NCI-H345 treated with DMSO at 0.1 percent for 48 hours (cell line): Measurements from ENCODE around the gene MOB3B.

Experiments
- DNase-seq: peaks from one replicate; lab custom pipeline; 2025; ENCODE audit not compliant: unreplicated experiment; lab: John Stamatoyannopoulos, UW

The MOB3B gene

DNA sequence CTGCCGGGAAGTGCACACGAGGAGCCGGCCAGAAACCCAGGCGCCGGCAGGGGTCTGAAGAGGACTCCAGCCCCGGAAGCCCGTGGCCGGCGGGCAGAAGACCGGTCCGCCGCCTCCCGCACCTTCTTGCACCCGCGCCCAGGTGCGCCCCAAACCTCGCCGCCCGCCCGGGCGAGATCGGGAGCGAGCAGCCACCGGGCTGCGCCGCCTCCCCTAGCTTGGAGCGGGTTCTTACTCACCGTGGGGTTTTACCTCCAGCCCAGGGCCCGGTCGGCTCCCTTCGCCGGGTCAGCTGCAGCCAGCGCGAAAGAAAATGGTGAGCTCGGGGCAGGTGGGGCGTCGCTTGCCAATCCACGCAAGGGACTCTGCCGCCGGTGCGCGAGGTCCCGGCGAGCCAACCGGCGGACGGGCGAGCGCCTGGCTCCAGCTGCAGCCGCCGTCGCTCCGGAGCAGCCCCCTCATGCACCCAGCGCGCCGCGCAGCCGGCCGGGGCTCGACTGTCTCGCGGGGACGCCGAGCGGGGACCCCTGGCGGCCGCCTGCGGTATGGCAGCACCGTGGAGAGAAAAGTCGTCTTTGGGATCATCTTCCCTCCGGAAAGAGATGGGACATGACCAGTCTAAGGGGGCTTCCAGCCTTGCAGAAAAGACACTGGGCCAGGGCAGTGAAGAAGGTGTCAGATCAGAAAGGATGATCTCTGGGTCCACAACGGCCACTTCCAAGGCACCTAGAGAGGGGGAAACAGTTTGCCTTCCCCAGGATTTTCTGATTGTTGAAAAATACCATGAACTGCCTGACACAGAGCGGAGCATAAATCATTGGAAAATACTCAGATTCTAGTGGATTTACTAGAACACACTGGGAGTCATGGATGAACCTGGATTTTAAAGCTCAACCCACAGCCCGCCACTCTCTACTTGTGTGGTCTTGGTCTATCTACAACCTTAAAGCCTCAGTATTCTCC is at the start of gene MOB3B:
Gene MOB3B, minus strand, starts transcription at position 499 of the 963 bp plus-strand sequence. CDS start 74,264 bp downstream, outside the sequence.
- DNase-seq, result no peak

DNA sequence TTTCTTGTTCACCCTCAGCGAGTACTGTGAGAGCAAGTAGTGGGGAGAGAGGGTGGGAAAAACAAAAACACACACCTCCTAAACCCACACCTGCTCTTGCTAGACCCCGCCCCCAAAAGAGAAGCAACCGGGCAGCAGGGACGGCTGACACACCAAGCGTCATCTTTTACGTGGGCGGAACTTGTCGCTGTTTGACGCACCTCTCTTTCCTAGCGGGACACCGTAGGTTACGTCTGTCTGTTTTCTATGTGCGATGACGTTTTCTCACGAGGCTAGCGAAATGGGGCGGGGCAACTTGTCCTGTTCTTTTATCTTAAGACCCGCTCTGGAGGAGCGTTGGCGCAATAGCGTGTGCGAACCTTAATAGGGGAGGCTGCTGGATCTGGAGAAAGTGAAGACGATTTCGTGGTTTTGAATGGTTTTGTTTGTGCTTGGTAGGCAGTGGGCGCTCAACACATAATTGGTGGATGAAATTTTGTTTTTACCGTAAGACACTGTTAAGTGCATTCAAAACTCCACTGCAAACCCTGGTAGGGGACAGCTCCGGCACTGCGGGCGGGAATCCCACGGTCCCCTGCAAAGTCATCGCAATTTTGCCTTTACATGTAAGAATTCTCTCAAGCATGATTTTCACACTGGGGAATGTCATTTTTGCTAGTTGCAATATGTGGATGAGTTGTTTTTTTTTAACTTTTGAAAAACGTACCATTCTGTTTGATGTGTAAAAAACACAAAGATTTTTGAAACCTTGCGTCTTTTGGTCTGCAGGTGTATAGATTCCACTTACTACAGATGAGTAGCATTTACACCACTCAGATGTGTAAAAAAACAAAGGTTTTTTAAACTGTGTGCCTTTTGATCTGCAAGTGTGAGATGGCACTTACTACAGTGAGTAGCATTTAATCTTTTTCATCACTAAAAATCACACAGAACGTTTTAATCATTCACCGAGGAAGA is 44.3 kb upstream of the MOB3B start:
- DNase-seq, result peak; percentile 98

GRCh38 chr9:27572918-27573633 is 43.5 kb upstream of the MOB3B start, which contains the start of gene C9orf72:
Gene C9orf72 (minus strand): TSS chr9:27573481. CDS start chr9:27567120, 6,361 bp downstream.
- DNase-seq, result peak; percentile 67

DNA sequence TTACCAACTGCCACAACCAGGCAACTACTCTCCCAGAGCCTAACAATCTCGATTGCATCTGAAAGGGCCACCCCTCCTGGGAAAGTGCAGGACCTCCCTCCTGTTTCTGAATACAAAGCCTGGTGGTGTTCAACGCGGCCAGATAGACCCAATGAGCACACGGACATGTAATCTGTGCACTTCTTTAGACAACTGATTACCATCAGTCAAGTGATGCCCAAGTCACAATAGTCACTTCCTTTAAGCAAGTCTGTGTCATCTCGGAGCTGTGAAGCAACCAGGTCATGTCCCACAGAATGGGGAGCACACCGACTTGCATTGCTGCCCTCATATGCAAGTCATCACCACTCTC is 42.9 kb upstream of the MOB3B start:
- DNase-seq, result peak; percentile 70

DNA sequence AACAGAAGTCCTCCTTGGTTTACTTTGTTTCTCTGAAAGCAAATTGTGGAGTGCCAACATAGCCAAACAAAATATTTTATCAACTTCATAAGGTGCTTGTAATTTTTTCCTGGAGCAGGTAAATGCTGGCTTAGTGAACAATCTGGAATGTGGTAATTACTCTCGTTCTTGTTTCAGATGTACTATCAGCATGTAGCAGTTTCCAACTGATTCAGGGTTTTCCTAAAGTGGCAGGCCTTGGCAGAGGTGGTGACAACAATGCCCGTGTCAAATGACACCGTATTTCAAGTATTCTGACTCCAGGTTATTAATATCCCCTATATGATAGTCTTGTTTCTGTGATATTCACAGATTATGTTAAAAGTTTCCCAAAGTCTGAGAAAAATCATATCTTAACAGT is 42.4 kb upstream of the MOB3B start:
- no peak for DNase-seq

DNA sequence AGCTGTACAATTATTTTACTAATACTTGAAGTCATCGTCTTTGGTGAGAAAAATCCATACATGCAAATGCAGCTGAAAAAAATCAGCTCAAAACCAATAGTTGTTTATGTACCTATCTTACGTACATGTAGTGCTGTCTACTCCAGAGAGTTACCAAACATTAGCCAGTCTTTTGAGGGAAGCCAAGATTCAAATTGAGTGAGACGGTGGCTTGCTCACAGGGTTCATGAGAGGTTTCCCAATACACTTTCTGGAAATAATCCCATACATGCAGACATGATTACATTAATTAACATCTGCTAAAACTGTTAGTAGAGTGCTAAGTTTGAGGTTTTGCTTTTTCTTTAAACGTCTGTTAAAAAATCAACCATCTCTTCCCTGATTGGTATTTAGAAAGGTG is 41.4 kb upstream of the MOB3B start:
- DNase-seq, result no peak

- DNase-seq, result no peak
Measured at GRCh38 chr9:27569406-27569805, 39.8 kb upstream of the MOB3B start.

DNA sequence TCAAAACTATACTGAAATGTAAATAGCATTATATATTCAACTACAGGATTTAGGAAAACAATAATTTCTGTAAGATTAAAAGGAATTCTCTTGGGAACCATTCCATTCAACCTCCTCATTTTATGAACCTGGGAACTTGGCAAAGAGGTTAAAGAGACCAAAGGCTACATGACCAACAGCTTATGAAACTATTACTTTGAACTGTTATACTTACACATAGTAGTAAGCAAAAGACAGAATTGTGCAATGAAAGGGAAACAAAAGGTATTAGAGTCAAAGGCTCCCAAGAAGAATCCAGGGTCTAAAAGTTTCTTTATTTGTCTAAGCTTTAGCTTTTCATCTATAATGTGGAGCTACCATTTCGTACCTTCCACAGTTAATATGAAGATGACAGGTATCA is 36.5 kb upstream of the MOB3B start:
- no peak for DNase-seq

DNA sequence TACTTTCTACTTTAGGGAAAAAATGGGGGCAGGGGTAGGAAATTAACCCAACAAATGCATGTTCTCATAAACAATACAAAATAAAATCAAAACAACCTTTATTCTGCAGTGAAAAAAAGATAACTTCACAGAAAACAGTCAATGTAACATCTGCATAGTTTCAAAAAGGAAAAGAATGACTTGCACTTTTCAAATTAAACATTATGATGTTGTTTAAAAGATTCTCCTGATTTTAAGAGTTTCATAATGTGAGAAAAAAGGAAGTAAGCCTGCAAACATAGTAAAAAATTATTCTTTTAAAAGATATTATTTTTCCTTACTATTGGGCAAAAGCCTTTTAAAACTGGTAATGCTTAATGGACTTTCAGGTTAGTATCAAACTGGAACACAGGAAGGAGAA is 36.1 kb upstream of the MOB3B start:
- no peak for DNase-seq

DNA sequence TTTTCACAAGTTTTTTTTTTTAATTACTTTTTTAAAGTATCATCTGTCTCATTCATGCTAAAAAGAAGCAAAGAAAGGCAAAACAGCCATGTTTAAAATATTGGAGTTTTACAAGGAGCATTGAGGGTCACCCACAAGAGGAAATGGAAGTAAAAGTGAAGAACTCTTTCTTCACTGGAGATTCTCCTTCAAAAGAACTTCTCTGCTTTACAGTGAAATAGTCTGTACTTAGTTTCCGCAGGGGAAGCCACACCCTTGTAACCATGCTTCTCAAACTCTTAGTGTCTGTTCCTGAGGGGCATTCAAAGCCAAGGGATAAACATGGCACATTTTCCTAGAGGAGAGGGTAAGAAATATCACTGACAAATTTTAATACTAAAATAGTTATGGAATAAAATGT is 35.1 kb upstream of the MOB3B start:
- DNase-seq, result no peak

DNA sequence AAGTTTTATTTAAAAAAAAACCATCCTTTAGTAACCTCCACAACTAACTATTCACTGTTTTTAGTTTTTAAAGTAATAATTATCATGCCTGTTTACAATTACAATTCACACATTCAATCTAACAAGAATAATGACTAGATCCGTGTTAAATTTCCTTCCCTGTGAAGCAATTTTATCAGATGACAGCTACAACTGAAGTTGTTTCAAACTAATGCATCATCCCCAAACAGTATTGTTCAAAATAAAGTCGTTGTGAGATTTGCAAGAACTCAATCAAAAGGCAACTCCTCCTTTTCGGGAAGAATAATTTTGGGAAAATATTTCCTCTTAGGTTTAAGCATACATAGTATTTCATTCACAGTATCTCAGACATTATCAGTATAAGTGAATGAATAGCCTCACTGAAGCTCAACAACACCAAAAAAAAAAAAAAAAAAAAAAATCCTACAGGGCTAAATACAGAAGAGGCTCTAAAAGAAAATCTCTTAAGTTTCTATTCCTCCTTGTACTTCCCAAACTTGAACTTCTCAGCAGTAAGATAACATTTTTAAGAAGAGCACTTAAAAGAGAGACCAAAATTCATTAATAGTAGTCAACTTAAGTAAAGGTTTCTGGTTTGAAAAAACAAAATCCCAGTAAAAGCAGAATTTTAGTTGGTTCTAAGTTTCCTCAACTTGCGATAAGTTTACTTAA is 34.3 kb upstream of the MOB3B start:
- DNase-seq, result no peak

DNA sequence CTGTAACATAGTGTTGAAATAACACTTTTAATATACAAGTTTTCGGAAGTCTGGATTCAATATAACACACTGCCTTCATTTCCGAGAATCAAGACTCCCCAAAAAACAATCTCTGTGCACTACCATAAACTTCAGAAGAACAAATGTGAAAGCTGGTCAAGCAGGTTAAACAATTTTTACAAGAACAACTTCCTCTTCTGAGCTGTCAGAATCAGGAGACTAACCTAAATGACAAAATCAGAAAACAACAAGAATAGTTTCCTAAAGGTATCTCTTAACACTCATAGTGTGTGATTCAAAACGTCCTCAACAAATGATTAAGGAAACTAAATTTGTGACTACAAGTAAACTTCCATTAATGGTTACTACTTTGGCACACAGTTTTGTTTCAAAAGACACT is 32.1 kb upstream of the MOB3B start:
- no peak for DNase-seq

- DNase-seq, result no peak
Measured at GRCh38 chr9:27560457-27560856, 30.8 kb upstream of the MOB3B start.

DNA sequence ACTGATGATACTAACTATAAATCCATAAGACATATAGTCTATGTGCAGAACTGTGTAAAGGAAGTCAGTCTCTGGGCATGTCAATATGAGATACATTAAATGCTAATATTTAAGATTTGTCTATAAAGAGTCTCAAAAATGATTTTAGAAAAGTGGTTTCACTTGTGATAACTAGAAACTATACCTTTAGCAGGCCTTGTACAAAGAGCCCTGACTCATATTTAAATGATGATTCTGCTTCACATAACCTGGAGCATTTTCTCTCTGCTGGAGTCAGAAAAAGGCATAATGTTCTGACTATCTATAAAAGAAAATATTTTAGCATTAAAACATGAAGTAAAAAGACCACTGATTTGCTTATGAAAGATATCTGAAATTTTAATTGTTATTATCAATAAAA is 28.7 kb upstream of the MOB3B start:
- no peak for DNase-seq

DNA sequence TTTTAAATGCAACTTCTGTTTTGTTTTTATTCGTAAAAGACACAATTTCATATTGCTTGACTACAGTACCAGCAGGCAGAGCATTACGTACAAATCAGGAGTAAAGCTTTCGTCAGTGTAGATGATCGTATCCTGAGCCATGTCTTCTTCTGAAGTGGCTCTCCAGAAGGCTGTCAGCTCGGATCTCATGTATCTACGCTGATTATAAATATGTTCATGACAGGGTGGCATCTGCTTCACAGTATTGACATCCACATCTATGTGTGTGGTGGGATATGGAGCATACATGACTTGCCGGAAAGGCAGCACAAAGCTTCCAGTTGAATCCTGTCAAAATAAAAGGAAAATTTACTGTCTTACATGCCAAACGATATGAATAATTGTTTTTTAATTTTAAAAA is 26.9 kb upstream of the MOB3B start:
- no peak for DNase-seq

DNA sequence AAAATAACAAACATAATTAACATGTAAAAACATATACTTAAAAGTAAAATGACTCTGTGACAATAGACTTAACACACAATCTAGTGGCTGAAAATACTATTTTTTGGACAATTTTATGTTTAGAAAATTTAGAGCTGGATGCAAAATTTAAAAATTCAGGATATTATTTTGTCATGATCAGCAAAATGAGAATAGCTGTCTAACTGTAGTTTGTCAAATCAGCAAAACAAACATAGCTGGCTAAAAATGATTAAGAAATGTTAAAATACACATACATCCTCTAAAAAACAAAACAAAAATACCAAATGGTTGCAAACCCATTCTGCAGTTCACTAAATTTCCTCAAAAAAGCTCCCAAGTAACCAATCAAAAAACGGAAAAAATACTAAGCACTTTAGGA is 25.1 kb upstream of the MOB3B start:
- no peak for DNase-seq

- DNase-seq, result no peak
Measured at GRCh38 chr9:27549196-27549755, 19.7 kb upstream of the MOB3B start.

GRCh38 chr9:27548055-27548741 is 18.6 kb upstream of the MOB3B start:
- peak; percentile 35 for DNase-seq

DNA sequence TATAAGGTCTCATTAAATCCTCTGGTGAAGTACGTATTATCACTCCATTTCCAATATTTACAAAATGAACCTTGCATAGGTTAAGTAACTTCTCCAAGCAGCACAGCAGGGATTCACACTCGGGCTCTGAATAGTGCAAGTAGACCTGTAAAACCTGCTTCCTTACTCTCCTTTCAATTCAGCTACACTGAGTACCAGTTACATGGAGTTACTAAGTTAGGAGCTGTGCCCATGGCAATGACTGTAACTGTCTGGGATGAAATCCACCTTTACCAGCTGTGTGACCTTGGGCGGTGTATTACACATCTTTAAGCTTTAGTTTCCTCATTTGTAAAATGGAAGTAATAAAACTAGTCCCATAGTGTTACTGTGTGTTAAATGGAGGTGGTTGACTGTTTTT is 15.9 kb upstream of the MOB3B start:
- no peak for DNase-seq

DNA sequence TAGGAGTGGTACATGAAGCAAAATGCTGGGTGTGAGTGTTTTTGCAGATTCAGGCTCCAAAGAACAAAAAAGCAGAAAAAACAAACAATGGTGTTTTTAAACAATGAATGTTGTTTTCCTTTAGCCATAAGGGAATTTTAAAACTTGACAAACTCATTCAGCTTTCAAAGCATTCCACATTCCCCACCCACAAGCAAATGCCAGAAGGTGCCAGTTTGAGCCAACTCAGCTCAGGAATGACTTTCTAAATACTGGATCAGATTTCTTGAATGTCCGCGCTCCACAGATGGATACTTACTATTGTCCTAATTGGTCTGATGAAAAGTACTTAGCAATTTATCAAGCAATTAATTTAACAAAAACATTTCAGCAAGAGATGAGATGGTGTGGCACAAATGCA is 12.9 kb upstream of the MOB3B start:
- DNase-seq, result no peak
